Psoas muscle (tissue), 8 donors: Measurements from ENCODE around the gene POC1A. TPM values are rescaled to one million over a fixed set of nuclear protein-coding genes. Genes with fewer than 3 reads are reported as not detected.

Experiments used
- ATAC-seq, 4 donors: fragments of 200-7000 bp; cut with Tn5 transposase; one replicate each; pipeline ENCODE4 v1.9.1; 2020; ENCODE audit warnings: moderate library complexity in 3 of 4, mild to moderate bottlenecking in 2 of 4
- DNase-seq, 2 donors: peaks; one replicate each; pipeline ENCODE4 v3.0.0-alpha.2; 2020
- H3K27ac ChIP-seq: fragments of 200-600 bp; one replicate; pipeline ENCODE4 v1.8.0; 2022
- H3K27me3 ChIP-seq, 3 donors: fragments of 200-600 bp in 1 of 3; one replicate each; pipeline versions ENCODE4 v1.6.1 to v1.8.0; 2013 to 2022; ENCODE audit warnings: low read length in 2 of 3, mild to moderate bottlenecking in 2 of 3, moderate library complexity in 1 of 3; ENCODE audit not compliant: insufficient read depth in 3 of 3
- H3K36me3 ChIP-seq, 2 donors: fragments of 200-600 bp in 1 of 2; one replicate each; pipeline versions ENCODE4 v1.6.1 to v1.8.0; 2013 to 2022; ENCODE audit warnings: low read depth in 1 of 2, mild to moderate bottlenecking in 1 of 2, moderate library complexity in 1 of 2; ENCODE audit not compliant: insufficient read depth in 1 of 2
- H3K4me1 ChIP-seq: fragments of 200-600 bp; one replicate; pipeline ENCODE4 v1.8.0; 2022
- H3K4me3 ChIP-seq: fragments of 200-600 bp; one replicate; pipeline ENCODE4 v1.8.0; 2022; ENCODE audit warnings: mild to moderate bottlenecking
- H3K9me3 ChIP-seq: fragments of 200-600 bp; one replicate; pipeline ENCODE4 v1.8.0; 2022
- WGBS, 3 donors: extraction: QIAGEN DNeasy Blood & Tissue Kit; methylation state at CpG; one replicate each; pipeline versions ENCODE4 v1.1.6 to v1.1.7; 2013; 5-methylcytosine and 5-hydroxymethylcytosine counted together
- intact Hi-C, 2 donors: fragments of 100-400 bp; cut with DNase I; formaldehyde crosslinking; loops; one replicate each; pipeline versions ENCODE4 v1.11.0 to v1.14.2; 2022
- polyA plus RNA-seq, 3 donors: library from polyadenylated mRNA; stranded (reverse); fragments of 200-250 nt; gene quantifications; one replicate each; pipeline ENCODE4 v1.2.3, GENCODE V29; 2013
- total RNA-seq, 4 donors: library from RNA; stranded (reverse); fragmentation: NEBNext Ultra II Directional in 2 of 4; extraction: Animal tissue kit (Norgen Biotek cat#: 25700) in 2 of 4; gene quantifications; one replicate each; pipeline versions ENCODE4 v1.2.1 to v1.2.4, GENCODE V29; 2021 to 2023
- TF ChIP-seq, protein P1 (sequence below): fragments of 200-600 bp; IDR thresholded peaks from one replicate; pipeline ENCODE4 v1.8.0; 2022; ENCODE audit warnings: antibody characterized with exemption
- donor health status: healthy with polysubstance abuse.
- donor health status: DM: no; HTN: no; CAD: no; lungs with moderate emphysema.
- donor health status: Bipolar disorder and iron deficiency.
- donor health status: healthy.
- donor health status: DM: yes; HTN: yes; CAD: no.
- donor health status: DM: no; HTN: no; CAD: no.
- donor health status: DM: no; HTN: no; CAD: no.
- donor health status: DM: yes; HTN: yes; CAD: no.

POC1A gene
- total and polyA plus RNA-seq, 7 donors = 0.87 to 3.2 (median 1.7) TPM

DNA sequence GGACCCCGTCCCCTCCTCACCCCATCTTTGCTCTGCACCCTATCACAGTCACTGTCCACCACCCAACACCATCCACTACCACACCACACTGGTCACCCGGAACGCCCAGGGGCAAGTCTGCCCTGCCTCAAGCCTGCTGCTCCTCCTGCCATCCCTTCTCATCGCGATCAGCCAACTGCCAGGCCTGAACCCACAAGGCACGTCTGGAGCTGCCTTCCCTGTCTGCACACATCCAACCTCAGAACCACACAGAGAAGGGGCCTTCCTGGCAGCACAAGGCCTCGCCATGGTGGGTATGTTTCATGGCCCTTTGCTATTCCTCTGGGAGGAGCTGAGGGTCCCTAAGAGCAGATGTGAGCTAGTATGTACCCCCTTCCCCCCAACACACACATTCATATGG lies 94.4 kb downstream of the POC1A start:
- TF ChIP-seq, protein P1, sequence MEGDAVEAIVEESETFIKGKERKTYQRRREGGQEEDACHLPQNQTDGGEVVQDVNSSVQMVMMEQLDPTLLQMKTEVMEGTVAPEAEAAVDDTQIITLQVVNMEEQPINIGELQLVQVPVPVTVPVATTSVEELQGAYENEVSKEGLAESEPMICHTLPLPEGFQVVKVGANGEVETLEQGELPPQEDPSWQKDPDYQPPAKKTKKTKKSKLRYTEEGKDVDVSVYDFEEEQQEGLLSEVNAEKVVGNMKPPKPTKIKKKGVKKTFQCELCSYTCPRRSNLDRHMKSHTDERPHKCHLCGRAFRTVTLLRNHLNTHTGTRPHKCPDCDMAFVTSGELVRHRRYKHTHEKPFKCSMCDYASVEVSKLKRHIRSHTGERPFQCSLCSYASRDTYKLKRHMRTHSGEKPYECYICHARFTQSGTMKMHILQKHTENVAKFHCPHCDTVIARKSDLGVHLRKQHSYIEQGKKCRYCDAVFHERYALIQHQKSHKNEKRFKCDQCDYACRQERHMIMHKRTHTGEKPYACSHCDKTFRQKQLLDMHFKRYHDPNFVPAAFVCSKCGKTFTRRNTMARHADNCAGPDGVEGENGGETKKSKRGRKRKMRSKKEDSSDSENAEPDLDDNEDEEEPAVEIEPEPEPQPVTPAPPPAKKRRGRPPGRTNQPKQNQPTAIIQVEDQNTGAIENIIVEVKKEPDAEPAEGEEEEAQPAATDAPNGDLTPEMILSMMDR = no peak

DNA sequence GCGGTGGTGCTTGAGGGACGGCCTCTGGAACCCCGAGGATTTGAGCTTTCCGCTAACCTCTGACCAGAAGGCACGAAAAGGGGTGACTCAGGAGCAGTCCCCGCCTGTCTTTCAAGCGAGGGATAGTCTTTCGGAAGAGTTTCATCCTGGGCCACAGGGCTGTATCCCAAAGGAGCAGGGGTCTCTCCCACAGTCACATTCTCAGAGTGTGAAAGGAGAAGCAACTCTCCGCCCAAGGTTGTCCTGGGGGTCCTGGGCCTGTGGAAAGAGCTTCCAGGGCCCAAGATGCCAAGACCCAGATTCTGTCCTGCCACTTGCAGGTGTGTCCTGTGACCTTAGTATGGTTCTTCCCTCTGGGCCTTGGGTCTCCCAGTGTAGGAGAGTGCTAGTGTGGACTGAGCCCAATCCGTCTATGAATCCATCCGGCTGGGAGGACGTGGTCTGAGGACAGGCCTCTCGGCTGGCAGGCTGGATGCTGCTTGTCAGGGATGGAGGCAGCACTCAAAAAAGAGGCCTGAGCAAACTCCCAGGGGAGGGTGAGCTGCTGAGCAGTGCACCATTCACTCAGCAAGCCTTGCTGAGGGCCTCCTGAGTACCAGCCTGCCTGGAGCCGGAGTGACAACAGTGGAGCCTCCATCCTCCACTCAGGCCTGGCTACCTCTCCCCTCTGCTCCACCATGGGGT lies 96.3 kb downstream of the POC1A start:
- ATAC-seq (no peak), DNase-seq (no peak)
- WGBS, 3 donors = 68 to 72% (median 69%) methylated on average over 14 of the region's 14 CpGs
- Histone ChIP-seq H3K4me1 (peaks cover 23% of the 10 kb centered on the region), H3K27me3 (no peaks in the 10 kb centered on the region), H3K27ac (peak overlapping the region; percentile 79), H3K4me3 (peak overlapping the region; percentile 68), H3K9me3 (no peaks in the 10 kb centered on the region), H3K36me3 (peaks cover 0 to 7% of the 10 kb centered on the region in 2 donors)
- intact Hi-C loops = loop anchor here in 1 of 2 donors (5.0 kb wide), 2 partner anchors 56 to 84 kb away; no protein-coding TSS in a partner anchor
- TF ChIP-seq, protein P1 = no peak

More for the DNA sequence above, 94.4 kb downstream of the POC1A start:
- ATAC-seq (no peak), DNase-seq (no peak)
- peaks cover 4% of the 10 kb centered on the region for H3K4me1 ChIP-seq
- no peaks in the 10 kb centered on the region for H3K27me3 ChIP-seq
- intact Hi-C loops = loop anchor here in 1 of 2 donors (5.0 kb wide), 2 partner anchors 57 to 83 kb away; no protein-coding TSS in a partner anchor
- H3K9me3 ChIP-seq = no peaks in the 10 kb centered on the region
- H3K4me3 ChIP-seq = no peak overlapping the region
- H3K36me3 ChIP-seq = no peaks in the 10 kb centered on the region
- WGBS, 3 donors = 94 to 97% (median 95%) methylated on average over 7 of the region's 7 CpGs
- H3K27ac ChIP-seq = no peak overlapping the region

DNA sequence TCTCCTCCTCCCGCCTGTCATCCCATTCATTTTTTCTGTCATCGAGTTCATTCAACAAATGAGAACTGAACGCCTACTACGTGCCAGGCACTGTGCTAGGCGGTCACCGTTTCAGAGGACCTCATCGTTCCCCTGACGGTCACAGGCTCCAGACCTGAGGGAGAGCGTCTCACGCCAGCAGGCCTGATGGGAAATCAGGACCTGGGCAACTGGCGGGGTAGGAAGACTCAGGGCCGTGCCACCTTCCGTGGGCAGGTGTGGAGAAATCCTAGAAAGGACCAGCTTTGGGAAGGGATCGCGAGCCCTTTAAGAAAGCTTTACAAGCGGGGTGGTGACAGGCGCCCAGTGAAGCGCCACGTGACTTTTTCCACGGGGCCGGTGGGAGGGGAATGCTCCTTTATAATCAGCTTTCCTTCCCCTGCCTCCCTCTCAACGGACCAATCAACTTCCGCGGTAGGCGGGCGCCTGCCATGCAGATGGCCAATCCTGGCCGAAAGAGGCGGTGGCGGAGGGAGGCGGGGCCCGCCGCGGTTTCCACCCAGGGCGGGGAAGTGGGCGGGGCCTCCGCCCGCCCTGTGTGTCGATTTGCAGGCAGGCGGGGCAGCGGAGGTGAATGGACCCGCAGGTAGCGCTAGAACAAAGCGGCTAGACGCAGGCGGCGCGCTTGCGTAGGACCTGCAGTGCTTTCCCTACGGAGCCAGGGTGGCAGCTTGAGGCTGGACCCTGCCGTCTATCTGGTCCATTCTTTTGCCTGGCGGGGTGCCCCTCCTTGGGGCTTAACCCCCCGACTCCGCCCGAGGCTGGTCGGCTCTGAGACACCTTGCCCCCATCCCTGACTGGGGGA lies 97.0 kb downstream of the POC1A start:
- DNase-seq (peak; percentile 99 to 100), ATAC-seq (peak; percentile 89 to 93 (median 91))
- TF ChIP-seq, protein P1 = no peak
- Histone ChIP-seq H3K36me3 (peaks cover 0 to 9% of the 10 kb centered on the region in 2 donors), H3K27me3 (no peaks in the 10 kb centered on the region), H3K27ac (peak overlapping the region; percentile 79), H3K4me1 (peaks cover 30% of the 10 kb centered on the region), H3K4me3 (peak overlapping the region; percentile 68), H3K9me3 (no peaks in the 10 kb centered on the region)
- 0 to 1% (median 1%) methylated on average over 46 to 55 of the region's 55 CpGs for WGBS, 3 donors
- intact Hi-C loops = loop anchor here in 1 of 2 donors (5.0 kb wide), 2 partner anchors 55 to 85 kb away; no protein-coding TSS in a partner anchor

DNA sequence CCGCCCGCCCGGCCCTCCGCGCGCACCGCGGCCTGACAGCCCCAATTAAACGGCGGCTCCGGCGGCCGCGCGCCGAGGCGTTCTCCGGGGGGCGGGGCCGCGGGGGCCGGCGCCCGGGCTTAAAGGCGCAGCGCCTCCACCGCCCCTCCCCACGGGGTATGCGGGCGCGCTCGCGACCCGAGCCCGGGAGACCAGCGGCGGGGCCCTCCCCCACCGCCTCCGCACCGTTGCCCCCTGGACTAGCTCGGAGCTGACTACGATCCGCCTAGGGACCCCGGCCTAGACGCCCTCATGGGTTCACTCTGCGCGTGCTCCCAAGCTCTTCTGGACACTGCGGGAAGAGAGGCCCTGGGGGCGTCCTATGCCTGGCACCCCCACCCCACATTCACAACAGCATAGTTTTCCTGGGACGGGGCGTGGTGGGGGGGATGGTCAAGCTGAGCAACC lies 97.7 kb downstream of the POC1A start, which contains the start of gene DUSP7:
Gene DUSP7 (minus strand): TSS at position 51 of the 447 bp plus-strand sequence. CDS start 205 bp downstream, outside the sequence.
- Histone ChIP-seq H3K4me3 (peak within 1 kb of the TSS; percentile 87), H3K4me1 (peaks cover 37% of the 10 kb centered on the region)

More for the DNA sequence above, 97.7 kb downstream of the POC1A start, which contains the start of gene DUSP7:
- TF ChIP-seq, protein P1 = no peak
- intact Hi-C loops = loop anchor here in 1 of 2 donors (5.0 kb wide), 2 partner anchors 54 to 86 kb away; no protein-coding TSS in a partner anchor
- WGBS, 3 donors = 0 to 1% (median 0%) methylated on average over 19 to 50 of the region's 51 CpGs
- Histone ChIP-seq H3K9me3 (no peaks in the 10 kb centered on the region), H3K36me3 (peaks cover 0 to 15% of the 10 kb centered on the region in 2 donors), H3K27me3 (no peaks in the 10 kb centered on the region), H3K27ac (peak within 1 kb of the TSS; percentile 86)
- DNase-seq = peak; percentile 82 to 86
- peak; percentile 57 to 67 (median 64) for ATAC-seq
